Prostate gland (tissue), 2 donors: ENCODE results near the gene LSG1.

Experiments used
- POLR2A ChIP-seq: fragments of 450-650 bp; IDR thresholded peaks from one replicate; pipeline ENCODE4 v1.6.1; 2016; ENCODE audit warnings: antibody characterized with exemption, mild to moderate bottlenecking
- POLR2AphosphoS5 ChIP-seq: sonication (generic); formaldehyde crosslinking; IDR thresholded peaks from one replicate; pipeline ENCODE4 v1.6.1; 2017; ENCODE audit warnings: antibody characterized with exemption
- TF ChIP-seq, protein P1 (sequence below), 4 experiments: fragments of 200-600 bp in 2 of 4; fragments of 450-650 bp in 2 of 4; sonication (generic) in 2 of 4; IDR thresholded peaks; 1 replicate in 3 of 4; 2 replicates in 1 of 4; pipeline ENCODE4 v1.5.1; 2016 to 2019; ENCODE audit warnings: antibody characterized with exemption in 4 of 4, mild to moderate bottlenecking in 2 of 4, moderate library complexity in 2 of 4

DNA sequence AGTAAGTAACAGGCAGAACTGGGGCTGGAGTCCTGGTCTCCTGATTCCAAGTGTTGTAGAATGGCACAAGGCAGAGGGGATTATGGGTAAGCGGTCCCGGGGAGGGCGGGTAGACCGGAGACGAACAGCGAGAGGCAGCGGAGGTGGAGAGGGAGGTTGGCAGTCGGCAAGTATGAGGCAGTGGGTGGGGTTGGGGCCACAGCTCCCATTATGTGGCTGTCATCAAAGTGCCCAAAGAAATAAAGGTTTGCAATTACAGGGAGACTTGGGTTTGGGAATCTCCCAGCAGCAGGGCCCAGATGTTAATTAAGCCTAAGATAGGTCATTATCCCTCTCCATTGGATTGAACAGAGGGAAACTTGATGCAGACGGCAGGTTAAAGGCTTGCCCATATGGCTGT is 30.6 kb upstream of the LSG1 start:
- TF ChIP-seq, protein P1, sequence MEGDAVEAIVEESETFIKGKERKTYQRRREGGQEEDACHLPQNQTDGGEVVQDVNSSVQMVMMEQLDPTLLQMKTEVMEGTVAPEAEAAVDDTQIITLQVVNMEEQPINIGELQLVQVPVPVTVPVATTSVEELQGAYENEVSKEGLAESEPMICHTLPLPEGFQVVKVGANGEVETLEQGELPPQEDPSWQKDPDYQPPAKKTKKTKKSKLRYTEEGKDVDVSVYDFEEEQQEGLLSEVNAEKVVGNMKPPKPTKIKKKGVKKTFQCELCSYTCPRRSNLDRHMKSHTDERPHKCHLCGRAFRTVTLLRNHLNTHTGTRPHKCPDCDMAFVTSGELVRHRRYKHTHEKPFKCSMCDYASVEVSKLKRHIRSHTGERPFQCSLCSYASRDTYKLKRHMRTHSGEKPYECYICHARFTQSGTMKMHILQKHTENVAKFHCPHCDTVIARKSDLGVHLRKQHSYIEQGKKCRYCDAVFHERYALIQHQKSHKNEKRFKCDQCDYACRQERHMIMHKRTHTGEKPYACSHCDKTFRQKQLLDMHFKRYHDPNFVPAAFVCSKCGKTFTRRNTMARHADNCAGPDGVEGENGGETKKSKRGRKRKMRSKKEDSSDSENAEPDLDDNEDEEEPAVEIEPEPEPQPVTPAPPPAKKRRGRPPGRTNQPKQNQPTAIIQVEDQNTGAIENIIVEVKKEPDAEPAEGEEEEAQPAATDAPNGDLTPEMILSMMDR (IDR thresholded peaks at IDR 0.05): no peak
- TF ChIP-seq POLR2AphosphoS5 (no peak), POLR2A (no peak)
